GM23248 (cell line): ENCODE measurements around the gene ACTC1. TPM values are rescaled to one million over a fixed set of nuclear protein-coding genes. Genes with fewer than 3 reads are reported as not detected.

Experiments used
- DNase-seq: peaks from one replicate; pipeline ENCODE4 v3.0.0-alpha.2; 2015
- H2AFZ ChIP-seq: fragments of 200-600 bp; sonication (generic); 2 replicates; pipeline ENCODE4 v1.6.1; 2016; ENCODE audit warnings: antibody characterized with exemption
- H3F3A ChIP-seq: fragments of 200-600 bp; sonication (generic); 2 replicates; pipeline ENCODE4 v1.6.1; 2016; ENCODE audit warnings: mild to moderate bottlenecking, antibody characterized with exemption, mixed run types; ENCODE audit not compliant: insufficient read depth
- H3K27ac ChIP-seq: fragments of 200-600 bp; sonication (generic); 2 replicates; pipeline ENCODE4 v1.5.1; 2016; ENCODE audit warnings: mild to moderate bottlenecking
- H3K27me3 ChIP-seq: fragments of 200-600 bp; sonication (generic); replicated peaks from 2 replicates; pipeline ENCODE4 v1.6.1; 2016; ENCODE audit warnings: mild to moderate bottlenecking; ENCODE audit not compliant: insufficient read depth
- H3K36me3 ChIP-seq: fragments of 200-600 bp; sonication (generic); 2 replicates; pipeline ENCODE4 v1.6.1; 2016; ENCODE audit warnings: low read depth, mild to moderate bottlenecking
- H3K4me1 ChIP-seq: fragments of 200-600 bp; sonication (generic); 2 replicates; pipeline ENCODE4 v1.6.1; 2016; ENCODE audit warnings: mild to moderate bottlenecking; ENCODE audit not compliant: insufficient read depth
- H3K4me2 ChIP-seq: fragments of 200-600 bp; sonication (generic); one replicate; pipeline ENCODE4 v1.6.1; 2016; ENCODE audit warnings: mild to moderate bottlenecking; ENCODE audit not compliant: unreplicated experiment
- H3K4me3 ChIP-seq: fragments of 200-600 bp; sonication (generic); 2 replicates; pipeline ENCODE4 v1.5.1; 2016; ENCODE audit warnings: mild to moderate bottlenecking
- H3K79me2 ChIP-seq: fragments of 200-600 bp; sonication (generic); 2 replicates; pipeline ENCODE4 v1.6.1; 2016; ENCODE audit warnings: mild to moderate bottlenecking; ENCODE audit not compliant: insufficient read depth
- H3K9ac ChIP-seq: fragments of 200-600 bp; sonication (generic); 2 replicates; pipeline ENCODE4 v1.6.1; 2016; ENCODE audit warnings: mild to moderate bottlenecking
- H3K9me2 ChIP-seq: fragments of 200-600 bp; sonication (generic); 2 replicates; pipeline ENCODE4 v1.6.1; 2016; ENCODE audit warnings: mixed run types, mild to moderate bottlenecking, moderate library complexity; ENCODE audit not compliant: insufficient read depth
- H3K9me3 ChIP-seq: fragments of 200-600 bp; sonication (generic); one replicate; pipeline ENCODE4 v1.6.1; 2017; ENCODE audit warnings: low read depth
- H4K20me1 ChIP-seq: fragments of 200-600 bp; sonication (generic); 2 replicates; pipeline ENCODE4 v1.6.0; 2016; ENCODE audit not compliant: insufficient read depth
- EZH2 ChIP-seq: fragments of 200-600 bp; sonication (generic); IDR thresholded peaks from 2 replicates; pipeline ENCODE4 v1.6.1; 2018; ENCODE audit warnings: antibody characterized with exemption, mild to moderate bottlenecking; ENCODE audit not compliant: insufficient read depth, poor library complexity, severe bottlenecking
- EZH2phosphoT487 ChIP-seq: fragments of 200-600 bp; sonication (generic); IDR thresholded peaks from 2 replicates; pipeline ENCODE4 v1.6.1; 2018; ENCODE audit warnings: antibody characterized with exemption, moderate library complexity, mild to moderate bottlenecking, low read depth; ENCODE audit not compliant: insufficient read depth
- WGBS, 2 experiments: methylation state at CpG; one replicate each; pipeline ENCODE4 v1.1.6; 2015 to 2017; ENCODE audit warnings: low lambda C conversion rate in 2 of 2, low coverage in 1 of 2; ENCODE audit errors: missing lambda C conversion rate in 2 of 2; 5-methylcytosine and 5-hydroxymethylcytosine counted together
- in situ Hi-C: fragments of 300-500 bp; cut with MboI; formaldehyde crosslinking; loops from 2 replicates; pipeline ENCODE4 v1.15.0; 2020
- polyA plus RNA-seq: library from polyadenylated mRNA; unstranded; fragments of >200 nt; fragmentation: Nextera tagmentation; extraction: Ambion mirVana; gene quantifications from 2 replicates; pipeline ENCODE4 v1.2.1, GENCODE V29; 2016
- total RNA-seq: library from RNA; depleted of rRNA; stranded (reverse); fragments of >200 nt; shearing (Covaris generic); gene quantifications from 2 replicates; pipeline ENCODE4 v1.2.3, GENCODE V29; 2014; rRNA removed

ACTC1 gene
- total and polyA plus RNA-seq, 2 experiments from 2014 or later = 7.6 to 29.9 TPM

DNA sequence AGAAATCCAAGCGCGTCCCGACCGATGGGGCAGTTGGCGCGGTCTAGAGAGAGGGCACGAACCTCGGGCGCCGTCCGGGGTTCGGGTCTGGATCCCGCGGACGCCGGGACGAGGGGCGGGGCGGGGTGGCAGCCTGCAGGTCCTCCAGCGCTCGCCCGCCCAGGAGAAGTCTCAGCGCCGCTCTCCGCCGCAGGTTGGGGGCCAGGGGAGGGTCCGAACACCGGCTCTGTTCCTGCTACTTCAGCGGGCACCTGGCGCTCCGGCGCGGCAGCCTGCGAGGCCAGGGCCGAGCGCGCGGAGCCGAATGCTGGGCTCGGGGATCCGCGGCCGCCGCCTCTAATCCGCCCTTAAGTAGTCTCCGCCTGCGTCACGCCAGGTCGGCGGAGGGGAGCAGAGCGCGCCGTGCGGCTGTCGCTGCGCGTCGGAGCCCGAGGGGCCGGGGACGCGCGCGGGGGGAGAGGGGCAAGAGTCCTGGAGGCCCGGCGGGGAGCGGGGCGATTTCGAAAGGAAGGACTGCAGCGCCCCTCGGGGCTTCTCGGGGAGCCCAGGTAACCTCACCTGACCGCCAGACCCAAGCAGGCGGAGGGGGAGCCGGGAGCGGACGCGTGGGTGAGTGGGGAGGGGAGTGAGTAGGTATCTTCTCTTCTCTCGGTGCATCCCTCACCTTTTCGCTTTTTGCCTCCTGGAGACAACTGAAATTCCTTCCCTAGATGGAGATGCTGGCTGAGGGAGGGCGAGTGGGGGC is 40.5 kb downstream of the ACTC1 start, which contains the start of gene GJD2:
Gene GJD2 (minus strand): TSS at position 325 of the 745 bp plus-strand sequence. CDS start 510 bp downstream, outside the sequence.
- in situ Hi-C loops = no loop called here
- no peaks in the 10 kb centered on the region for H3K9me3 ChIP-seq
- no peaks in the 10 kb centered on the region for H3K9me2 ChIP-seq
- H3K4me3 ChIP-seq = peak within 1 kb of the TSS; percentile 44
- no peaks in the 10 kb centered on the region for H3K36me3 ChIP-seq
- H4K20me1 ChIP-seq = no peaks in the 10 kb centered on the region
- H2AFZ ChIP-seq = no peak within 1 kb of the TSS
- peak; percentile 19 for DNase-seq
- WGBS, 2 experiments = 3% methylated on average over 62 to 79 of the region's 81 CpGs
- no peak within 1 kb of the TSS for H3K9ac ChIP-seq
- H3K4me1 ChIP-seq = no peaks in the 10 kb centered on the region
- H3F3A ChIP-seq = no peaks in the 10 kb centered on the region
- TF ChIP-seq EZH2phosphoT487 (no peak), EZH2 (peak; percentile 45)
- H3K4me2 ChIP-seq = peak within 1 kb of the TSS; percentile 50
- H3K27me3 ChIP-seq = peaks cover 58% of the 10 kb centered on the region
- no peaks in the 10 kb centered on the region for H3K79me2 ChIP-seq
- no peak within 1 kb of the TSS for H3K27ac ChIP-seq

DNA sequence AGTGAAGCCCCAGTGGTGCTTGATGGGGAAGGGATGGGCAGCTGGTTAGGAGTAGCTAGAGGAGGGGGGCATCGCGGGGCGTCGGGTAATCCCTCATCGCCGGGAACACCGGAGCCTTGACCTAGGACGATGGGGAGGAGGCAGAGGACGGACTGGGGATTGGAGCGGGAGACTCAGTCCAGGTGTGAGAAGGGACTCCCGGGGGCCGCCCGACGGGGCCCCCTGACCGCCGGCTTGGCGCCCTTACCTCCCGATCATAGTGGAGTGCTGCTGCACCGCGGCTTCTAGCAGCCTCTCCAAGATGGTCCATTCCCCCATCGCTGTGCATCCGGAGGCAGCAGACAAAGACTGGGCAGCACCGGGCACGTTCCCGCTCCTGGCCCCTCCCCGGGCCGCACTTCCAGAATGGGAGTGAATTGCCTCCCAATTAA is 41.2 kb downstream of the ACTC1 start:
- Histone ChIP-seq H3K27me3 (peaks cover 64% of the 10 kb centered on the region), H3K36me3 (no peaks in the 10 kb centered on the region), H3K27ac (no peak overlapping the region), H3K9ac (no peak overlapping the region), H2AFZ (no peak overlapping the region), H3K4me2 (no peak overlapping the region), H3K9me2 (no peaks in the 10 kb centered on the region), H3K79me2 (no peaks in the 10 kb centered on the region), H3K9me3 (no peaks in the 10 kb centered on the region), H3K4me3 (no peak overlapping the region), H3K4me1 (no peaks in the 10 kb centered on the region), H4K20me1 (no peaks in the 10 kb centered on the region), H3F3A (no peaks in the 10 kb centered on the region)
- no peak for DNase-seq
- in situ Hi-C loops = no loop called here
- WGBS, 2 experiments = 8% methylated on average over 22 to 26 of the region's 27 CpGs
- TF ChIP-seq EZH2phosphoT487 (no peak), EZH2 (no peak)

DNA sequence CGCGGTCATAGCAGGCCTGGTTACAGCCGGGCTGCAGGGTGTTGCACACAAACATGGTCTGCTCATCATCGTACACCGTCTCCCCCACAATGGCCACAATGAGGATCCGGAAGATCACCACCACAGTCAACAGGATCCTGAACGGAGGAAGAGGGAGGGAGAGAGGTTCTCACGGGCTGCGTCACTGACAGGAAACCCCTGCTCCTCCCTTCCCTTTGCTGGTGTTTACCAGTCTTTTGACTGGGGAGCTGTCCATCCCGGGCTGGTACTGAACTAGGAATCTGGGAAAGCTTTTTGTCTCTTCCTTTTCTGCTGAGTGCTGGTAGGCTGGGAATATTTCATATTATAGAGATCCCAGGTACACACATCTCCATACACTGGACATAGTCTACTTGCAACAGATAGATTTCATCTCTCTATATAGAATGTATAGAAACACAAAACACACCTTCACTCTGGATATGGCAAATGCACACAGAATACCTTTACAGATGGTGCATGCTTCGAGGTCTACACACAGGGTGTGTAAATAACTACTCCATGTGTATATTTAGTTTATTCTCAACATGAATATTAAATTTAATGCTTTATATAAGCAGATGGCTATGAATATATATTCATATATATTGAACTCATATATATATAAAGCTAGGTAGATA is 42.0 kb downstream of the ACTC1 start:
- Histone ChIP-seq H3K9me3 (no peaks in the 10 kb centered on the region), H3K27me3 (peaks cover 58% of the 10 kb centered on the region), H3K79me2 (no peaks in the 10 kb centered on the region), H4K20me1 (no peaks in the 10 kb centered on the region), H3K9me2 (no peaks in the 10 kb centered on the region), H3K9ac (no peak overlapping the region), H3K4me1 (no peaks in the 10 kb centered on the region), H3K4me3 (no peak overlapping the region), H2AFZ (no peak overlapping the region), H3K27ac (no peak overlapping the region), H3K36me3 (no peaks in the 10 kb centered on the region), H3K4me2 (no peak overlapping the region), H3F3A (no peaks in the 10 kb centered on the region)
- TF ChIP-seq EZH2phosphoT487 (no peak), EZH2 (peak; percentile 18)
- in situ Hi-C loops = no loop called here
- peak; percentile 78 for DNase-seq
- 29 to 45% methylated on average over 11 of the region's 11 CpGs for WGBS, 2 experiments

DNA sequence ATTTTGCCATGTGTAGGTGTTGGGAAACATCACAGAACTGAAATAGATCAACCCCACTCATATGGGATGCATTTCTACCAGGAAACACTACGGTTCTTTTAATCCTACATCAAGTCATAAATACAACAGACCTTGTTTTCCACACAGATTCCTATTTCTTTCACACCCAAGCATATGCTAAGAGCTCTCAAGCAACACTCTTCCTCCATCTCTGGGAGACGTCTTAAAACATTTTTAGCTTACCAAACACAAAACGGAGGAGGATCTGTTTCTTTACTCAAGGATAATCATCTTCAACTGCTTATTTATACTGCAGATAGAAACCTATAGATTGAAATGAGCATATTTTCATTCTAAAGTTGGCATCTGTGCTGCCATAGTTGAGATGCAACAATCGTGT is 45.7 kb downstream of the ACTC1 start:
- Histone ChIP-seq H2AFZ (no peak overlapping the region), H3K9ac (no peak overlapping the region), H3K9me3 (no peaks in the 10 kb centered on the region), H3F3A (no peaks in the 10 kb centered on the region), H3K27me3 (peaks cover 21% of the 10 kb centered on the region), H3K4me2 (no peak overlapping the region), H3K27ac (no peak overlapping the region), H3K36me3 (no peaks in the 10 kb centered on the region), H3K4me1 (no peaks in the 10 kb centered on the region), H4K20me1 (no peaks in the 10 kb centered on the region), H3K4me3 (no peak overlapping the region), H3K9me2 (no peaks in the 10 kb centered on the region), H3K79me2 (no peaks in the 10 kb centered on the region)
- no peak for TF ChIP-seq EZH2phosphoT487
- TF ChIP-seq EZH2 = no peak
- 39 to 52% methylated on average over 4 of the region's 4 CpGs for WGBS, 2 experiments
- in situ Hi-C loops = no loop called here
- DNase-seq = no peak

Other genes starting within 250 kb of the ACTC1 start
- 13.5 and 29.2 TPM in 2 replicates for gene GOLGA8B, start 211.9 kb downstream of the ACTC1 start, total RNA-seq
- 17.5 and 19.8 TPM in 2 replicates for gene GOLGA8B, start 211.9 kb downstream of the ACTC1 start, polyA plus RNA-seq
- gene GJD2, start 40.6 kb downstream of the ACTC1 start, total RNA-seq = not detected in 2 replicates
- not detected in 2 replicates for gene GJD2, start 40.6 kb downstream of the ACTC1 start, polyA plus RNA-seq
- 17.8 and 18.2 TPM in 2 replicates for gene AQR, start 174.2 kb upstream of the ACTC1 start, total RNA-seq
- gene AQR, start 174.2 kb upstream of the ACTC1 start, polyA plus RNA-seq = 14.3 and 14.7 TPM in 2 replicates
- gene ZNF770, start 192.7 kb upstream of the ACTC1 start, total RNA-seq = 30.2 and 32.1 TPM in 2 replicates
- gene ZNF770, start 192.7 kb upstream of the ACTC1 start, polyA plus RNA-seq = 92.5 and 93.6 TPM in 2 replicates